ENCODE results near the gene FABP6.

Gene FABP6

GRCh38 chr5:160229190-160229742 is at the start of gene FABP6:
TSS of gene FABP6 (plus strand) at chr5:160229506. CDS start at chr5:160229558, 52 bp downstream.
- TF ChIP-seq CTCF (conservative IDR thresholded peaks at IDR 0.05; ENCODE audit: low read depth), result no peak
- POLR2A ChIA-PET (ENCODE audit: low non-redundant PET), result no interaction called here
- H3K27ac ChIP-seq, result no peak within 1 kb of the TSS
- DNase-seq (ENCODE audit: low spot score), result no peak
- CTCF ChIA-PET, result interaction anchor here (0.7 kb wide), 1 partner anchor 208 kb away, joined by 4 read pairs; no protein-coding TSS in a partner anchor

GRCh38 chr5:160180931-160181330 is 48.4 kb upstream of the FABP6 start:
- ChIA-PET CTCF (interaction anchor here (0.6 to 0.8 kb wide), 2 partner anchors 164 to 210 kb away, joined by 5 to 7 read pairs; no protein-coding TSS in a partner anchor), POLR2A (ENCODE audit: low non-redundant PET) (no interaction called here)
- DNase-seq (ENCODE audit: low spot score), result no peak
- TF ChIP-seq CTCF (conservative IDR thresholded peaks at IDR 0.05; ENCODE audit: low read depth), result no peak
- no peak overlapping the region for H3K27ac ChIP-seq

- DNase-seq (ENCODE audit: low spot score), result peak; percentile 30
- no peak overlapping the region for H3K27ac ChIP-seq
- POLR2A ChIA-PET (ENCODE audit: low non-redundant PET), result no interaction called here
- no peak for TF ChIP-seq CTCF (conservative IDR thresholded peaks at IDR 0.05; ENCODE audit: low read depth)
- CTCF ChIA-PET, result interaction anchor here (0.5 kb wide), 1 partner anchor 138 kb away, joined by 3 read pairs; no protein-coding TSS in a partner anchor
Observed at GRCh38 chr5:160181965-160182622, 47.2 kb upstream of the FABP6 start.

GRCh38 chr5:160183075-160183474 is 46.2 kb upstream of the FABP6 start:
- TF ChIP-seq CTCF (conservative IDR thresholded peaks at IDR 0.05; ENCODE audit: low read depth), result no peak
- POLR2A ChIA-PET (ENCODE audit: low non-redundant PET), result no interaction called here
- H3K27ac ChIP-seq, result no peak overlapping the region
- CTCF ChIA-PET, result interaction anchor here (0.5 to 0.8 kb wide), 2 partner anchors 13 to 15 kb away, joined by 5 read pairs; no protein-coding TSS in a partner anchor
- peak; percentile 49 for DNase-seq (ENCODE audit: low spot score)

GRCh38 chr5:160185626-160186360 is 43.5 kb upstream of the FABP6 start:
- POLR2A ChIA-PET (ENCODE audit: low non-redundant PET), result no interaction called here
- no peak for TF ChIP-seq CTCF (conservative IDR thresholded peaks at IDR 0.05; ENCODE audit: low read depth)
- CTCF ChIA-PET, result interaction anchor here (0.5 kb wide), 1 partner anchor 787 kb away, joined by 5 read pairs; no protein-coding TSS in a partner anchor
- H3K27ac ChIP-seq, result no peak overlapping the region
- no peak for DNase-seq (ENCODE audit: low spot score)

- no peak for TF ChIP-seq CTCF (conservative IDR thresholded peaks at IDR 0.05; ENCODE audit: low read depth)
- no peak overlapping the region for H3K27ac ChIP-seq
- DNase-seq (ENCODE audit: low spot score), result no peak
- ChIA-PET CTCF (interaction anchor here (0.5 to 1.6 kb wide), 2 partner anchors 12 to 788 kb away, joined by 5 read pairs; no protein-coding TSS in a partner anchor), POLR2A (ENCODE audit: low non-redundant PET) (no interaction called here)
Observed at GRCh38 chr5:160186480-160186879, 42.8 kb upstream of the FABP6 start.

Measured in RWPE1 (cell line).